GM23338 (cell line): ENCODE measurements around the gene ZPR1.

Source experiments
- CREB1 ChIP-seq: fragments of 250-450 bp; sonication (Bioruptor Pico); IDR thresholded peaks from 2 replicates; pipeline ENCODE4 v1.5.0; 2020; ENCODE audit warnings: low read depth, mild to moderate bottlenecking, moderate library complexity
- CTCF ChIP-seq, 2 experiments: fragments of 200-600 bp in 1 of 2; sonication (generic) in 1 of 2; conservative IDR thresholded peaks; 2 replicates each; pipeline versions ENCODE4 v1.5.1 to v1.6.1; 2016 to 2017; ENCODE audit warnings: antibody characterized with exemption in 2 of 2, low read depth in 2 of 2, mild to moderate bottlenecking in 2 of 2, moderate library complexity in 1 of 2
- ETS1 ChIP-seq: IDR thresholded peaks from 2 replicates; pipeline ENCODE4 v1.6.1; 2016; ENCODE audit warnings: antibody characterized with exemption
- EZH2 ChIP-seq: fragments of 200-600 bp; sonication (generic); IDR thresholded peaks from one replicate; pipeline ENCODE4 v1.8.0; 2017; ENCODE audit warnings: antibody characterized with exemption, mild to moderate bottlenecking, low read depth; ENCODE audit not compliant: unreplicated experiment
- EZH2phosphoT487 ChIP-seq: fragments of 200-600 bp; sonication (generic); IDR thresholded peaks from one replicate; pipeline ENCODE4 v1.8.1; 2018; ENCODE audit warnings: antibody characterized with exemption; ENCODE audit not compliant: unreplicated experiment
- JUNB ChIP-seq: IDR thresholded peaks from one replicate; pipeline ENCODE4 v1.6.1; 2016; ENCODE audit warnings: antibody characterized with exemption; ENCODE audit not compliant: unreplicated experiment
- NANOG ChIP-seq: IDR thresholded peaks from 2 replicates; pipeline ENCODE4 v1.6.1; 2016; ENCODE audit warnings: antibody characterized with exemption, borderline replicate concordance
- POLR2AphosphoS5 ChIP-seq: IDR thresholded peaks from 2 replicates; pipeline ENCODE4 v1.6.1; 2016; ENCODE audit warnings: antibody characterized with exemption, low read depth
- REST ChIP-seq: IDR thresholded peaks from one replicate; pipeline ENCODE4 v1.6.1; 2018; ENCODE audit warnings: antibody characterized with exemption; ENCODE audit not compliant: unreplicated experiment
- STAT1 ChIP-seq: IDR thresholded peaks from one replicate; pipeline ENCODE4 v1.6.1; 2016; ENCODE audit warnings: antibody characterized with exemption; ENCODE audit not compliant: unreplicated experiment

GRCh38 chr11:116813781-116814471 is 26.1 kb upstream of the ZPR1 start:
- TF ChIP-seq REST, result no peak
- no peak for TF ChIP-seq CTCF (conservative IDR thresholded peaks at IDR 0.05; ENCODE audit: low read depth in 2 of 2)
- TF ChIP-seq POLR2AphosphoS5, result no peak
- TF ChIP-seq JUNB, result no peak
- no peak for TF ChIP-seq EZH2phosphoT487
- TF ChIP-seq CREB1 (CRISPR knock-in tag), result no peak
- no peak for TF ChIP-seq EZH2
- TF ChIP-seq STAT1, result no peak
- TF ChIP-seq ETS1, result no peak
- TF ChIP-seq NANOG, result no peak
